ENCODE results near the gene GIPC2.

GIPC2 gene

DNA sequence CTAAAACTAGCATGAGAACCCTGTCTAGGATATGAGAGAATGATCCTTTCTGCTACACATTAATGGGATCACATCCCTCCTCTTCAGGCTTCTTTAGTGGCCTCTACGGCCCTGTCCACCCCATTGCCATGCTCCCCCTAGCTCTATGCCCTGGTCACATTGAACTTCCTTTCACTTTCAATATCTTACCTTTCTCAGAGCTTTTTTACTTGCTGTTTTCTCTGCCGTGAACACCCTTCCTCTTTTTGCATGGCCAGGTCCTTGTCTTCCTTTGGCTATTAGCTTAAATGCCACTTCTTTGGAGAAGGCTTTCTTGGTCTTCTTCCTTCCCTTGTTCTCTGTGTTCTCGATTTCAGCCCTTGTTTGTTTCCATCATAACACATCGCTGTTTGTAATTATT lies 97.4 kb downstream of the GIPC2 start:
- in situ Hi-C loops (cut with HindIII; ENCODE audit: low sequenced_read_pairs), result loop anchor here (10.0 kb wide), 1 partner anchor 462 kb away; no protein-coding TSS in a partner anchor
- no peak overlapping the region for H3K4me3 ChIP-seq (ENCODE audit: low read depth, low read length)
- TF ChIP-seq, protein P1, sequence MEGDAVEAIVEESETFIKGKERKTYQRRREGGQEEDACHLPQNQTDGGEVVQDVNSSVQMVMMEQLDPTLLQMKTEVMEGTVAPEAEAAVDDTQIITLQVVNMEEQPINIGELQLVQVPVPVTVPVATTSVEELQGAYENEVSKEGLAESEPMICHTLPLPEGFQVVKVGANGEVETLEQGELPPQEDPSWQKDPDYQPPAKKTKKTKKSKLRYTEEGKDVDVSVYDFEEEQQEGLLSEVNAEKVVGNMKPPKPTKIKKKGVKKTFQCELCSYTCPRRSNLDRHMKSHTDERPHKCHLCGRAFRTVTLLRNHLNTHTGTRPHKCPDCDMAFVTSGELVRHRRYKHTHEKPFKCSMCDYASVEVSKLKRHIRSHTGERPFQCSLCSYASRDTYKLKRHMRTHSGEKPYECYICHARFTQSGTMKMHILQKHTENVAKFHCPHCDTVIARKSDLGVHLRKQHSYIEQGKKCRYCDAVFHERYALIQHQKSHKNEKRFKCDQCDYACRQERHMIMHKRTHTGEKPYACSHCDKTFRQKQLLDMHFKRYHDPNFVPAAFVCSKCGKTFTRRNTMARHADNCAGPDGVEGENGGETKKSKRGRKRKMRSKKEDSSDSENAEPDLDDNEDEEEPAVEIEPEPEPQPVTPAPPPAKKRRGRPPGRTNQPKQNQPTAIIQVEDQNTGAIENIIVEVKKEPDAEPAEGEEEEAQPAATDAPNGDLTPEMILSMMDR (IDR thresholded peaks at IDR 0.05; ENCODE audit: low read depth, low read length, missing control alignments), result no peak
- DNase-seq (ENCODE audit: low read depth), result no peak

DNA sequence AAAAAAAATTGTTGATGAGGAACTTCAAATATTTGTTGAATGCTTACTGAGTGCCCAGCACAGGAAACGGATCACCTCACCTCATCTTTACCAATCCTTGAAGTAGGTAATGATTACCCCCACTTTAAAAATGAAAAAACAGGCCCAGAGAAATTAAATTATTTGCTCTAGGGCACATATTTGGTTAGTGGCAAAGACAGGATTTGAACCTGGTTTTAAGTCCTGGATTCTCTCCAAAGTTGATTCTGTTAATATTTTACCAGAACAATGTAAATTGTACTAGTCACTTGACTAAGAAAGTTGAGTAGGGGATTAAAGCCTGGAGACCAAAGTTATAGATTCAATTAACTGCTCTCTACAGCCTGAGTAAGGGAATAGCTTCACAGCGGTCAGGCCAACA lies 97.9 kb downstream of the GIPC2 start:
- H3K4me3 ChIP-seq (ENCODE audit: low read depth, low read length), result no peak overlapping the region
- TF ChIP-seq, protein P1 (IDR thresholded peaks at IDR 0.05; ENCODE audit: low read depth, low read length, missing control alignments), result no peak
- in situ Hi-C loops (cut with HindIII; ENCODE audit: low sequenced_read_pairs), result loop anchor here (10.0 kb wide), 1 partner anchor 461 kb away; no protein-coding TSS in a partner anchor
- no peak for DNase-seq (ENCODE audit: low read depth)

DNA sequence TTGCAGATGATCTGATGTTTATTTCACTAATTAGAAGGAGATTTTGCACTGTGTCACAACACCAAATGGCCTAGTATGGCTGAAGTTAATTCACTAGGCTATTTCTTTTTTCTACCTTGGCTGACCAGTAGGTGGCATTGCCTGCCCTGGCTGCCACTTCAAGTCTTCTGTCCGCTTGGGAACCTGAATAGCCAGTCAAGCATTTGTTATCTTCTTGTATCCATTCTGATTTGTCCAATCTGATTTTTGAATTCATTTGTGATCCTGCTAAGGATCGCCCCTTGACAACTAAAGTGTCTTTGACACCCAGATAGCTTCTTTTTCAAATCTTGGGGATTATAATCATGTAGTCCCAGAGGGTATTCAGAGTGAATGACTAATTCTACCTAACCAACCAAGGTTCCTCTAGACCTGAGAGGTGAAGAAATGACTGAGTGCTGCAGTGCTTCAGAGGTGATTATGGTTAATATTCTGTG lies 99.4 kb downstream of the GIPC2 start:
- in situ Hi-C loops (cut with HindIII; ENCODE audit: low sequenced_read_pairs), result loop anchor here (10.0 kb wide), 1 partner anchor 460 kb away; no protein-coding TSS in a partner anchor
- TF ChIP-seq, protein P1 (IDR thresholded peaks at IDR 0.05; ENCODE audit: low read depth, low read length, missing control alignments), result peak; percentile 87
- DNase-seq (ENCODE audit: low read depth), result peak; percentile 62
- H3K4me3 ChIP-seq (ENCODE audit: low read depth, low read length), result no peak overlapping the region

DNA sequence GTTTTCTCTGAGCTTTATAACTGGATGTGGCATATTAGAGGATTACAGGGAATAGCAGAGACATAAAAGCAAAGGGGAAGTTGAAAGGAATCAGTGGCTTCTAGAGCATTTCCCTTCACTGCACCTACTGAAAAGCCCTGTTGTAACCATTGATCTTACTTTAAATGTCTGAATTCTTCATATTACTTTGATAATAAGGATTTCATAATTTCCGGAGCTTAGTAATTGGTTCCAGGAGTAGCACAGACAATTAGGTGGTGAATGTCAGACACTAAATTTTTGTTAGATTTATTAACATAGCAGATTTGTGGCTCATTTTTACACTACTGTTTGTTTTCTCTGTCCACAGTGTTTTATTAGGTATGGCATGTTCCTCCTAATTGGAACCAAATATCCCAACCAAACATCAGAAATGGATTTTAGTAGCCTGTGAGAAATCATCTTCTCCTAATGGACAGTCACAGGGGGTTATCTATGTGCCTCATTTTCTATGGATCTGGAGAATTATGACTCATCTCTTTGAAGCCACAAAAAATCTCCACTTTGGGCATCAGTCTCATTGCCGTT lies 100.5 kb downstream of the GIPC2 start:
- no peak overlapping the region for H3K4me3 ChIP-seq (ENCODE audit: low read depth, low read length)
- TF ChIP-seq, protein P1 (IDR thresholded peaks at IDR 0.05; ENCODE audit: low read depth, low read length, missing control alignments), result no peak
- no peak for DNase-seq (ENCODE audit: low read depth)
- in situ Hi-C loops (cut with HindIII; ENCODE audit: low sequenced_read_pairs), result loop anchor here (10.0 kb wide), 1 partner anchor 459 kb away; no protein-coding TSS in a partner anchor

DNA sequence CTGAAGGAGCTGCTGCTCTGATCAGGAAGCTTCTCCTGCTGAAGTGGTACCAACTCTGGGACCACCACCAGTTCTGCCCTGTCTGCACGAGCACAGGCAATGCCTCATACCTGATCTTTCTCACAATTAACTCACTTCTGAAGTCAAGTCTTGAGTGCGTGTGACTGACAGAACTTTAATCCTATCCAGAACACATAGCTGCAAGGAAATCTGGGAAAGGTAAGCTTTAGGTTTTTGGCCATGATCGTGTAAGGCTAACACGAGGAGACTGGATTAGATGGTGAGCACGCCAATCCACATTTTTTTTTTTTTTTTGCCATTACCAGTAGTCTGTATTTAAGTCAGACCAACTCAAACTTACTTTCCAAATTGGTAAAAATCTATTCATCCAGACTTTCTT lies 101.3 kb downstream of the GIPC2 start:
- no peak overlapping the region for H3K4me3 ChIP-seq (ENCODE audit: low read depth, low read length)
- DNase-seq (ENCODE audit: low read depth), result no peak
- TF ChIP-seq, protein P1 (IDR thresholded peaks at IDR 0.05; ENCODE audit: low read depth, low read length, missing control alignments), result no peak
- in situ Hi-C loops (cut with HindIII; ENCODE audit: low sequenced_read_pairs), result loop anchor here (10.0 kb wide), 1 partner anchor 458 kb away; no protein-coding TSS in a partner anchor

DNA sequence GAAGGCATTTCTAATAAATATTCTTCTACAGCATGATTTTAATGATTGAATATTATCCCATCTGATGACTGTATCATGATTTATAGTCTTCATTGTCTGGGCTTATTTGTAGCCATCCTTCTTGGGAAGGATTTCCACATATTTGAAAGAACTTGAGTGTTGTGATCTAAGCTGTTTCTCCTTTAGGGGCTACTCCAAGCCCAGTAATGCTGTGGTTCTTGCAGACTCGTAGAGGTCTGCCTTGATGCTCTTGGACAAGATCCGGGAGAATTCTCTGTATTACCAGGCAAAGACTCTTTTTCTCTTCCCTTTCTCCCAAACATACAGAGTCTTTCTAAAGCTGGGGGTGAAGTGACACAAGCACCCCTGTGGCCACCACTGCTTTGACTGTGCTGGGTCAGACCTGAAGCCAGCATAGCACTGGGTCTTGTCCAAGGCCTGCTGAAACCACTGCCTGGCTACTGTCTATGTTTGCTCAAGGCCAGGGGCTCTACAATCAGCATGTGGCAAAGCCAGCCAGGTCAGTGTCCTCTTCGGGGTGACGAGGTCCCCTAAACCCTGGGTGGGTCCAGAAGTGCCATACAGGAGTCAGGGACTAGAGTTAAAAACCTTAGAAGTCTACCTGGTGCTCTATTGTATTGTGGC lies 107.4 kb downstream of the GIPC2 start:
- TF ChIP-seq, protein P1 (IDR thresholded peaks at IDR 0.05; ENCODE audit: low read depth, low read length, missing control alignments), result no peak
- in situ Hi-C loops (cut with HindIII; ENCODE audit: low sequenced_read_pairs), result no loop called here
- no peak for DNase-seq (ENCODE audit: low read depth)
- H3K4me3 ChIP-seq (ENCODE audit: low read depth, low read length), result no peak overlapping the region

All from astrocyte of the cerebellum (primary cell).